ENCODE data around the gene WFDC2.
A peak's percentile ranks its signal among the peaks of the same experiment; 100 is the strongest.

The WFDC2 gene

GRCh38 chr20:45440891-45441685 lies 28.5 kb upstream of the WFDC2 start:
- TF ChIP-seq CTCF (IDR thresholded peaks at IDR 0.05; ENCODE audit: extremely low read depth, insufficient read depth, missing control alignments), result no peak
- in situ Hi-C loops (cut with MboI; ENCODE audit: low pct_unique_long_range_greater_than_20kb, low sequenced_read_pairs, unreplicated experiment), result loop anchor here (5.0 kb wide), 1 partner anchor 84 kb away; no protein-coding TSS in a partner anchor
- DNase-seq (ENCODE audit: low spot score), result no peak

- in situ Hi-C loops (cut with MboI; ENCODE audit: low pct_unique_long_range_greater_than_20kb, low sequenced_read_pairs, unreplicated experiment), result loop anchor here (5.0 kb wide), 1 partner anchor 84 kb away; no protein-coding TSS in a partner anchor
- no peak for DNase-seq (ENCODE audit: low spot score)
- TF ChIP-seq CTCF (IDR thresholded peaks at IDR 0.05; ENCODE audit: extremely low read depth, insufficient read depth, missing control alignments), result no peak
Measured at GRCh38 chr20:45441746-45442145, 27.8 kb upstream of the WFDC2 start.

GRCh38 chr20:45444050-45444449 lies 25.5 kb upstream of the WFDC2 start:
- TF ChIP-seq CTCF (IDR thresholded peaks at IDR 0.05; ENCODE audit: extremely low read depth, insufficient read depth, missing control alignments), result no peak
- DNase-seq (ENCODE audit: low spot score), result no peak
- in situ Hi-C loops (cut with MboI; ENCODE audit: low pct_unique_long_range_greater_than_20kb, low sequenced_read_pairs, unreplicated experiment), result loop anchor here (5.0 kb wide), 1 partner anchor 87 kb away; no protein-coding TSS in a partner anchor

GRCh38 chr20:45445805-45446562 lies 23.6 kb upstream of the WFDC2 start:
- TF ChIP-seq CTCF (IDR thresholded peaks at IDR 0.05; ENCODE audit: extremely low read depth, insufficient read depth, missing control alignments), result peak; percentile 65
- in situ Hi-C loops (cut with MboI; ENCODE audit: low pct_unique_long_range_greater_than_20kb, low sequenced_read_pairs, unreplicated experiment), result no loop called here
- DNase-seq (ENCODE audit: low spot score), result peak; percentile 43

- TF ChIP-seq CTCF (IDR thresholded peaks at IDR 0.05; ENCODE audit: extremely low read depth, insufficient read depth, missing control alignments), result no peak
- in situ Hi-C loops (cut with MboI; ENCODE audit: low pct_unique_long_range_greater_than_20kb, low sequenced_read_pairs, unreplicated experiment), result no loop called here
- no peak for DNase-seq (ENCODE audit: low spot score)
Measured at GRCh38 chr20:45448270-45448669, 21.3 kb upstream of the WFDC2 start.

- TF ChIP-seq CTCF (IDR thresholded peaks at IDR 0.05; ENCODE audit: extremely low read depth, insufficient read depth, missing control alignments), result no peak
- DNase-seq (ENCODE audit: low spot score), result no peak
- in situ Hi-C loops (cut with MboI; ENCODE audit: low pct_unique_long_range_greater_than_20kb, low sequenced_read_pairs, unreplicated experiment), result no loop called here
Measured at GRCh38 chr20:45449528-45449927, 20.0 kb upstream of the WFDC2 start.
